SKM-1 (cell line): ENCODE results near the gene USH2A.

Source experiments
- DNase-seq: peaks from one replicate; lab custom pipeline; 2025; ENCODE audit not compliant: unreplicated experiment; lab: John Stamatoyannopoulos, UW

Gene USH2A

GRCh38 chr1:215748431-215748830 is 674.8 kb downstream of the USH2A start:
- no peak for DNase-seq

DNA sequence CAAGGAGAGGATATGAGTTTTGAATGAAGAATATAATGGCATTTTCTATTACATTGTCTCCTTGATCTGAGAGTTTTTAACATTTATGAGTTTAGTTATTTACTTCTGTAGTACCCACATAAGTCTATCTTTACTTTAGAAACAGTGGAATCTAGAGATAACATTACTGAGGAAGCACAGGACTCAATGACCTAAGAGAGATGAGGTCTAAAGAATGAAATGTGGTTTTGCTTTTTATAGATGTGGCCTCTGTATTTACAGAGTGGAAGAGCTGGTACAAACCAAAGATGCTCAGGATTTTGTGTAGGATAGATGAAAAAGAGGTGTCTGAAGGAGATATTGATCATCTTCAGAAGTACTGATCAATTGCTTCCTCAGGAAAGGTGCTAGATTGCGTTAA is 678.8 kb downstream of the USH2A start:
- no peak for DNase-seq

- DNase-seq: no peak
Observed at GRCh38 chr1:215739025-215739424, 684.2 kb downstream of the USH2A start.

GRCh38 chr1:215731699-215732098 is 691.5 kb downstream of the USH2A start:
- DNase-seq: no peak

DNA sequence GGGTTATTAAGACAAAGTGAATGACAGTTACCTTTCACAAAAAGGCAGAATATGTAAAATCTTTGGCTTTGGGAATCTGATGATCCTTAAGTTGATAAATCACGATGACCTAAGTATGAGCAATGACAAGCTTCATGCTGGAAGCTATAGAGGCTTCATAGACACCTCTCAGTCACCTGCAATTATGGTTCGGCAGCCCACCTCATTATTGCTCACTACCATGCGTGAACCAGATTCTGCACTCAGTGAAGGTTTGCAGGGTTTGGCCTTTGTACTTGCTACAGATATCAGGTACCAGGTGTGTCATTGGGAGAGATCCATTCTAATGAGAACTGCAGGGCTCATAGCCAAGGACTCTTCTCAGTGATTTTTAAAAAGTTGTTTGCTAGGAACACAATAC is 692.6 kb downstream of the USH2A start:
- no peak for DNase-seq

DNA sequence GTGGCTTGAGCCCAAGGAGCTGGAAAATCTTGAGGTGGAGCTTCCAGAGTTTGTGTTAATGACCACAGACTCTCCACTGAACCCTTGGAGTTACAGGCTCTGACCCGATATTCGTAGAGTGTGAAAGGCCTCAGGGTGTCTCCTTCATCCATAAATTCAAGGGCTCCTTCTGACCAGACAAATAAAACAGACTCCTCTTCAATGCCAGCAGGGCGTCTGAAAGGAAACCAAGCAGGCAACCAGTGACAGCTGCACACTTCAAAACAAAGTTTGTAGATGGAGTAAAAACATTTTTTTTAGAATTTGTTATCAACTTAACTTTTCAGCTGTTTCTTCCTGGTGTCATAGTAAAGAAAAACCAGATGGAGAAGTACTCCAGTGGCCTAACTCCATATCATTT is 695.1 kb downstream of the USH2A start:
- no peak for DNase-seq

DNA sequence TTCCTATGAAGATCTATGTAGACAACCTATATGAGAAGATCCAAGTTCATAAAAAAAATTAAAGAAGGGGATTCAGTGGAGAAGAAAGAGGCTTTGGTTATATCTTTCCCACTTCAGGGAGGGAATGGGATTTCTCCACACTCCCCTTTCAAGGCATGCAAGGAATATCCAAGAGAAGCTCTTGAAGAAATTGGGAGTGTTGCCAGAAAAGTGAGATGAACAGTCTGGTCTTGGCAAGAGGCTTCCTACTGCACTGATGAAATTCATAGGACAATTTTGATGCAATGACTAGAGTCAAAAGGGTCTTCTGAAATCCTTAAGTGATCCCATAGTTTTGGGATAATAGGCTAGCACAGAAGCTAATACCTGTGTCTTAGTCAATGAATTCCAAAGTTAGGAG is 703.1 kb downstream of the USH2A start:
- no peak for DNase-seq

GRCh38 chr1:215719552-215719951 is 703.7 kb downstream of the USH2A start:
- no peak for DNase-seq

DNA sequence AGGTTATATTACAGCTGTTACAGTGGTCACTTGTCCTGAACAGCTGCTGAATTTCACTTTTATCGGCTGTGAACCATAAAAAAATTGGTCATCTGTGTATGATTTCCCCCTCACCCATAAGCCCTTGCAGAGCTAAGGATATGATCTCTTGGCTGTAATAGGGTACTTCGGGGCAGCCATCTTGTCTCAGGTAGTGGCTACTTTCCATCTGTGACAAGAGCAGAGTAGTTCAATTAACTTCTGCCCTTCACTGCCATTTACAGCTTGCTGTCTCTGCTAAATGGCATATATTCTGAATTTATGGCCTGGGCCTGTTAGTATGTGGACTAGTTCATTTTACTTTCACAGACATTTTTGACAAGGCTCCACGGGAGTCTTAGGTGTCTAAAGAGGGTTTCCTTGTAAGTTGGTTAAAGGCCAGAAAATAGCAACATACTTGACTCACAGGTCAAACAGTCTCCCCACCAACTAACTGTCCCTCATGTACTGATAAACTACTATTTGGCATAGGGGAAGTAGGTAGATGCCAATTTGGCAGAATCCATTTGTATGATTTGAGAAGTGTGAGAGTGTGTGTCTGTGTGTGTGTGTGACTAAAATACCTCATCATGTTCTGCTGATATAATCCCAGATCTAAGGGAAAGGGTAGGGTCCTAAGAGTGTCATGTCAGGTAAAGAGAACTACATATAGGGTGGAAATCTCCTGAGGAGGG is 704.5 kb downstream of the USH2A start:
- no peak for DNase-seq

DNA sequence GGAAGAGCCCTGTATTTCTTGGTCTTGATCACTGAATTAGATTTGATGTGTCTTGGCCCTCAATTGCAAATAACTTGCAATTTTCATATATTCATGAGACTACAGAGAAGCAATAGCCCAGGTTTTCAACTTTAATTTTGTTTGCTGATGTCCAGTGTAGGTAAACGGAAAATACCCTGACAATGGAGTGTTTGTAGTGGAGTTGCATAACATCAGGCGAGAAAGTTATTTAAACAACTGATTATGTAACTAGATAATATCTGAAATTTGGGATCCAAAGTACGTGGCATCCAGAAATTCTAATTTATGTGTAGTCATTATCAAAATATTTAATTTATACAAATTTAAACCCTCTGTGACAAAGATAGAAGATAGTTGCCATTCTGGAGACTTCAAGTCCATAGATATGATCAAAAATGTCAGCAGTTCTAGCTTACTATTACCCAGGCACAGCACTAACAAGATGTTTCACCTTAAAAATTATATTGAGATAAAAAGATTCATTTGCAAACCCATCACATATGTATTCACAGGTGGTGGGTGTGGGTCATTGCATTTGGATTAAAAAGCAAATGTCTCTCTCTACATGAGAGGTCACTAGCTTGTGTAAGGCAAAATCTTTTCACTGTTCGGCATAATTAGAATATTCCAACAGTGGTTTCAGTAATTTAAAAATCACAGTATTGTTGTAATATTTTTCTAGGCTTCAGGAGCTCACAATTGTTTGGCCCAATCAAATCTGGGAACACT is 705.4 kb downstream of the USH2A start:
- DNase-seq: no peak

GRCh38 chr1:215710899-215711225 is 712.4 kb downstream of the USH2A start:
- no peak for DNase-seq

DNA sequence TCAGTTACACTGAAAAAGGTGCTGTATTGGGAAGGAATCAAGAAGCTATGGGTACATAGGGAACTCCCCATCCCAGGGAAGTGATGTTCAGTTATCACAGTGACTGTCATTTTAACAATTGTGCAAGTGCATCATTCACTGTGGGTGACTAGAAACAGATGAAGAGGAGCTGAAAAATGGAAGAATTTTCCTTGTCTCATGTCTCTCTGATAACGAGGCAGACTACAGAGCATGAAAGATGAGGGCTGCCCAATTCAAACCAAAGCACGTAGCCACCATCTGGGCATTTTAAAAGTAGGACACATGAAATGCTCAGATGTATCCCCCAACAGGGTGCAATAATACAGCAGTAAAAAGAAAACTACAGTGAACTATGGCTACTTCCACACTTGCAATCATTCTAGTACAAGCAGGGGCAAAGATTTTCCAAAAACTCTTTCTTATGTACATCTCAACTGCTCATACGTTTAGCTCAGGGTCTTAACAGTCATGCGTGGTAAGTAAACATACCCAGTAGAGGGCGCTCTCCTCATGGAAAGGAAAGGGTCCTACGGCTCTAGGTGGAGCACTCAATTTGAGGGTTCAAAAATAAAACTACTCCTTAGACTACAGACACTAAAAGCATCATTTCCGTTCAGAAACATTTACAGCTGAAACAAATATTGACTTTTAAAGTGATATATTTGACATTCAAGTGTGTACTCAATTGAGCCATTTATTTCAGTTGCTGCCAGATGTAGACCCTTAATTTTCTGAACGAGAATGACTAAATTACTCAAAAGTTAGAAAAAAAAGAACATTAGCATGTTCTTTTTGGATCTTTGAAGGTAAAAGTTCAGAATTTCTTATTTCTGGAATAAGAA is 713.0 kb downstream of the USH2A start:
- DNase-seq: peak; percentile 69

- peak; percentile 96 for DNase-seq
Observed at GRCh38 chr1:215704089-215704860, 719.0 kb downstream of the USH2A start.

GRCh38 chr1:215682232-215682631 is 741.0 kb downstream of the USH2A start:
- DNase-seq: no peak

DNA sequence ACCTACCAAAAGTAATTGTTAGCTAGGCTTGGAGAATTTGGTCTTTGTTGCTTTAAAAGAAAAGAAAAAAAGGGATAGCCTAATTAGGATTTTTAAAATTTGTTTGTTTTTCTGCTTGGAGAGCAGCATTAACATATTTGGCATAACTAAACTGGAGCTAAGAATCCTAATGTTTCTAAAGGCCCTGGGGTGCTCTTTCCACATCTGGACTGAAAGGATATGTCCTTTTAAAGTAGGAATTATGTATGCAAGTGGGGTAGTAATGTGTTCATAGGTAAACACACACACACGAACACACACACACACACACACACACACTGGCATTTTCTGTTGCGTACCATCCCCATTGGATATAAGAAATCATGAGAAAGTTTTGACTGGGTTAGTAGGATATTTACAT is 742.2 kb downstream of the USH2A start:
- no peak for DNase-seq

- DNase-seq: no peak
Observed at GRCh38 chr1:215679231-215679630, 744.0 kb downstream of the USH2A start.

GRCh38 chr1:215677112-215677511 is 746.1 kb downstream of the USH2A start:
- DNase-seq: no peak

GRCh38 chr1:215673943-215674342 is 749.3 kb downstream of the USH2A start:
- no peak for DNase-seq

- DNase-seq: no peak
Observed at GRCh38 chr1:215672482-215672881, 750.8 kb downstream of the USH2A start.

DNA sequence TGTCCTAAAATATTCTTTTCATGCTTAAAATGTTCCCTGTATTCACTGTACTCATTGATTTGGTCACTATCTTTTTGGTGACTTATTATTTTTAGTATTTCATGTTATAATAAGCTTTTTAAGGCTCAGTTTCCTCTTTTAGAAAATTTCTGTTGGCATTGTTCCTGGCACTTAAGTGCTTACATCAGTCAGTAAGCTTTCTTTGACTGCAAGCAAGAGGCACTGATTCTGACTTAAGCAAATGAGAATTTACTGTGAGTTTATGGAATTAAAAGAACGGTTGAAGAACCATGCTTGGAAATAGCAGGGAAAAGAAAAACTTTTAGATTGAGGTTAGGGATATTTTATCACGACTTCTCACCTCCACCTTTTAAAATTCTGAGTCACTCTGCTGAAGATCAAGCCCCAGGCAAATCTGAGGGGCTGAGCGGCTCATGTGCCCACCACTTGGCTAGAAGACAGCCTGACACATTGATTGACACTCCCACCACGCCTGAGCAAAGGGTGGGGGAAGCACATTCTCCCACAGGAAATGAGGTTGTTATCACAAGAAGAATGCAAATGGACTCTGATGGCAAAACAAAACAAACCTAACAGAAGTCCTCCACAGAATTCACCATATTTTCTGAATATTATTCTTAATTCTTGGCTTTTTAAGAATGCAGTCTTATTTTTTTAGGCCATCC is 753.3 kb downstream of the USH2A start:
- DNase-seq: no peak

- no peak for DNase-seq
Observed at GRCh38 chr1:215667761-215668160, 755.5 kb downstream of the USH2A start.
